Aorta (tissue), 5 donors: ENCODE data around the gene LSM14A. TPM values are rescaled to one million over a fixed set of nuclear protein-coding genes. Genes with fewer than 3 reads are reported as not detected.
"Not testable (repeated sequence)": the region's sequence is repeated elsewhere in the genome, so short reads cannot be mapped to it uniquely, and the experiment has no call there.

Source experiments
- ATAC-seq: fragments of 200-7000 bp; cut with Tn5 transposase; one replicate; pipeline ENCODE4 v1.9.1; 2022; ENCODE audit warnings: moderate library complexity; ENCODE audit not compliant: low FRiP score
- DNase-seq, 2 donors: peaks; one replicate each; pipeline ENCODE4 v3.0.0-alpha.2; 2020
- H3K27ac ChIP-seq, 2 donors: one replicate each; pipeline ENCODE4 v1.5.1; 2013; ENCODE audit warnings: low read length in 2 of 2, mild to moderate bottlenecking in 2 of 2, moderate library complexity in 2 of 2, control low read depth in 1 of 2, inconsistent platforms in 1 of 2, low read depth in 1 of 2
- H3K27me3 ChIP-seq, 2 donors: one replicate each; pipeline ENCODE4 v1.6.1; 2013; ENCODE audit warnings: control low read depth in 1 of 2, low read length in 1 of 2, mild to moderate bottlenecking in 1 of 2, moderate library complexity in 1 of 2; ENCODE audit not compliant: insufficient read depth in 2 of 2, control insufficient read depth in 1 of 2
- H3K36me3 ChIP-seq, 2 donors: one replicate each; pipeline ENCODE4 v1.6.1; 2013; ENCODE audit warnings: control low read depth in 1 of 2, low read length in 1 of 2, mild to moderate bottlenecking in 1 of 2; ENCODE audit not compliant: insufficient read depth in 2 of 2, control insufficient read depth in 1 of 2
- H3K4me1 ChIP-seq, 2 donors: one replicate each; pipeline ENCODE4 v1.6.1; 2013; ENCODE audit warnings: low read length in 2 of 2, control low read depth in 1 of 2, mild to moderate bottlenecking in 1 of 2, moderate library complexity in 1 of 2; ENCODE audit not compliant: insufficient read depth in 2 of 2, control insufficient read depth in 1 of 2
- H3K4me3 ChIP-seq, 2 donors: one replicate each; pipeline ENCODE4 v1.5.1; 2013; ENCODE audit warnings: low read length in 2 of 2, control low read depth in 1 of 2, mild to moderate bottlenecking in 1 of 2
- H3K9me3 ChIP-seq: one replicate; pipeline ENCODE4 v1.6.1; 2013; ENCODE audit warnings: mild to moderate bottlenecking, low read length; ENCODE audit not compliant: control insufficient read depth
- WGBS, 2 donors: extraction: QIAGEN DNeasy Blood & Tissue Kit; methylation state at CpG; one replicate each; pipeline ENCODE4 v1.1.7; 2013; 5-methylcytosine and 5-hydroxymethylcytosine counted together
- intact Hi-C, 2 donors: fragments of 100-400 bp; cut with DNase I; formaldehyde crosslinking; loops; one replicate each; pipeline versions ENCODE4 v1.14.2 to v1.15.0; 2022
- polyA plus RNA-seq, 2 donors: library from polyadenylated mRNA; stranded (reverse); fragments of 200-250 nt; gene quantifications; one replicate each; pipeline ENCODE4 v1.2.3, GENCODE V29; 2013
- total RNA-seq, 2 donors: library from RNA; stranded (reverse); fragmentation: NEBNext Ultra II Directional; extraction: Animal tissue kit (Norgen Biotek cat#: 25700); gene quantifications; one replicate each; pipeline ENCODE4 v1.2.1, GENCODE V29; 2021
- donor health status: healthy with polysubstance abuse.
- donor health status: Bipolar disorder and iron deficiency.
- donor health status: DM: no; HTN: no; CAD: no.
- donor health status: DM: no; HTN: no; CAD: no.
- donor health status: DM: yes; HTN: yes; CAD: no.

LSM14A gene
- total and polyA plus RNA-seq, 4 donors, result 80.4 to 108 (median 87.5) TPM

- Histone ChIP-seq H3K9me3 (no peaks in the 10 kb centered on the region), H3K36me3 (no peaks in the 10 kb centered on the region), H3K27me3 (no peaks in the 10 kb centered on the region), H3K4me3 (no peak overlapping the region), H3K27ac (no peak overlapping the region), H3K4me1 (peaks cover 0 to 6% of the 10 kb centered on the region in 2 donors)
- WGBS, 2 donors, result 91 to 93% methylated on average over 2 of the region's 2 CpGs
- intact Hi-C loops, result no loop called here
- ATAC-seq (no peak), DNase-seq (no peak)
These were observed 63.2 kb downstream of the LSM14A start for GRCh38 chr19:34235425-34235940.

- DNase-seq (no peak), ATAC-seq (no peak)
- no peaks in the 10 kb centered on the region for H3K9me3 ChIP-seq
- H3K27ac ChIP-seq, result peak overlapping the region in 1 of 2 donors; percentile 12
- no peak overlapping the region for H3K4me3 ChIP-seq
- H3K27me3 ChIP-seq, result no peaks in the 10 kb centered on the region
- WGBS, 2 donors, result 83% methylated on average over 18 of the region's 18 CpGs
- intact Hi-C loops, result no loop called here
- H3K36me3 ChIP-seq, result no peaks in the 10 kb centered on the region
- H3K4me1 ChIP-seq, result peaks cover 0 to 4% of the 10 kb centered on the region in 2 donors
These were observed 64.0 kb downstream of the LSM14A start for GRCh38 chr19:34236035-34236987.

GRCh38 chr19:34237283-34237682, 65.0 kb downstream of the LSM14A start:
- intact Hi-C loops, result no loop called here
- 95 to 100% methylated on average over 2 to 3 of the region's 3 CpGs for WGBS, 2 donors
- Histone ChIP-seq H3K27ac (no peak overlapping the region), H3K4me1 (no peaks in the 10 kb centered on the region), H3K27me3 (no peaks in the 10 kb centered on the region), H3K36me3 (no peaks in the 10 kb centered on the region), H3K9me3 (no peaks in the 10 kb centered on the region), H3K4me3 (no peak overlapping the region)
- no peak for DNase-seq
- ATAC-seq, result no peak

GRCh38 chr19:34237939-34238338, 65.6 kb downstream of the LSM14A start:
- Histone ChIP-seq H3K4me3 (no peak overlapping the region), H3K27ac (no peak overlapping the region), H3K27me3 (no peaks in the 10 kb centered on the region), H3K36me3 (no peaks in the 10 kb centered on the region), H3K4me1 (no peaks in the 10 kb centered on the region), H3K9me3 (no peaks in the 10 kb centered on the region)
- intact Hi-C loops, result no loop called here
- WGBS, 2 donors, result 95 to 99% methylated on average over 4 of the region's 4 CpGs
- no peak for ATAC-seq
- no peak for DNase-seq

GRCh38 chr19:34241513-34242337, 69.4 kb downstream of the LSM14A start:
- no peaks in the 10 kb centered on the region for H3K36me3 ChIP-seq
- H3K4me1 ChIP-seq, result no peaks in the 10 kb centered on the region
- 79 to 84% methylated on average over 13 of the region's 13 CpGs for WGBS, 2 donors
- ATAC-seq (no peak), DNase-seq (peak in 1 of 2 donors; percentile 11)
- H3K27ac ChIP-seq, result no peak overlapping the region
- no peaks in the 10 kb centered on the region for H3K9me3 ChIP-seq
- no peak overlapping the region for H3K4me3 ChIP-seq
- intact Hi-C loops, result no loop called here
- H3K27me3 ChIP-seq, result no peaks in the 10 kb centered on the region

- H3K27me3 ChIP-seq, intact Hi-C loops, H3K36me3 ChIP-seq, H3K9me3 ChIP-seq, H3K27ac ChIP-seq, H3K4me3 ChIP-seq, H3K4me1 ChIP-seq: not testable (repeated sequence)
- ATAC-seq (peak; percentile 22), DNase-seq (peak in 1 of 2 donors; percentile 18)
- 86 to 87% methylated on average over 10 of the region's 10 CpGs for WGBS, 2 donors
These were observed 71.0 kb downstream of the LSM14A start for GRCh38 chr19:34243138-34243875.

- WGBS, 2 donors, result 77 to 78% methylated on average over 17 of the region's 17 CpGs
- Histone ChIP-seq H3K4me3 (no peak overlapping the region), H3K9me3 (no peaks in the 10 kb centered on the region), H3K36me3 (no peaks in the 10 kb centered on the region), H3K4me1 (no peaks in the 10 kb centered on the region), H3K27ac (no peak overlapping the region), H3K27me3 (no peaks in the 10 kb centered on the region)
- DNase-seq, result peak in 1 of 2 donors; percentile 32
- no peak for ATAC-seq
- intact Hi-C loops, result no loop called here
These were observed 71.7 kb downstream of the LSM14A start for GRCh38 chr19:34243876-34244578.
